HG03039 (cell line): ENCODE measurements around the gene ZNF442.
"Not testable (repeated sequence)": the region's sequence is repeated elsewhere in the genome, so short reads cannot be mapped to it uniquely, and the experiment has no call there.

Experiments used
- ATAC-seq: cut with Tn5 transposase; IDR thresholded peaks from one replicate; pipeline ENCODE4 v1.9.1; 2021; ENCODE audit warnings: mild to moderate bottlenecking, moderate library complexity; ENCODE audit not compliant: unreplicated experiment

The ZNF442 gene

GRCh38 chr19:12331211-12331941, 34.1 kb downstream of the ZNF442 start:
- no peak for ATAC-seq

- ATAC-seq = no peak
These were observed 35.1 kb downstream of the ZNF442 start for GRCh38 chr19:12330340-12330739.

GRCh38 chr19:12325690-12326089, 39.8 kb downstream of the ZNF442 start:
- ATAC-seq = no peak

GRCh38 chr19:12318782-12319413, 46.6 kb downstream of the ZNF442 start:
- ATAC-seq = no peak

- no peak for ATAC-seq
These were observed 50.9 kb downstream of the ZNF442 start for GRCh38 chr19:12314553-12314952.

GRCh38 chr19:12308891-12309290, 56.6 kb downstream of the ZNF442 start:
- ATAC-seq = not testable (repeated sequence)
